GM12878 (cell line): ENCODE results near the gene LMAN2. TPM values are rescaled to one million over a fixed set of nuclear protein-coding genes. Genes with fewer than 3 reads are reported as not detected.
A peak's percentile ranks its signal among the peaks of the same experiment; 100 is the strongest.

Experiments used
- CHD4 ChIP-seq: fragments of 200-600 bp; sonication (generic); IDR thresholded peaks from 2 replicates; pipeline ENCODE4 v1.6.1; 2016; ENCODE audit warnings: mild to moderate bottlenecking
- HDAC2 ChIP-seq: fragments of 200-600 bp; sonication (generic); IDR thresholded peaks from 2 replicates; pipeline ENCODE4 v1.6.1; 2017
- IKZF1 ChIP-seq: fragments of 450-650 bp; conservative IDR thresholded peaks from 2 replicates; pipeline ENCODE4 v1.6.1; 2017; ENCODE audit warnings: antibody characterized with exemption, mild to moderate bottlenecking
- IKZF2 ChIP-seq, 2 experiments: fragments of 450-650 bp; IDR thresholded peaks; 2 replicates each; pipeline ENCODE4 v1.6.1; 2017; ENCODE audit warnings: mild to moderate bottlenecking in 2 of 2, moderate library complexity in 2 of 2
- NRF1 ChIP-seq: conservative IDR thresholded peaks from 2 replicates; pipeline ENCODE4 v1.6.1; 2011; ENCODE audit warnings: mild to moderate bottlenecking, low read depth, low read length, improper control_type of control experiment
- PAX8 ChIP-seq: fragments of 450-650 bp; IDR thresholded peaks from 2 replicates; pipeline ENCODE4 v1.6.1; 2017; ENCODE audit warnings: mild to moderate bottlenecking, moderate library complexity
- SIX5 ChIP-seq: IDR thresholded peaks from 2 replicates; pipeline ENCODE4 v1.6.1; 2011; ENCODE audit warnings: mild to moderate bottlenecking, low read depth, low read length, moderate library complexity; ENCODE audit not compliant: severe bottlenecking
- TBL1XR1 ChIP-seq: IDR thresholded peaks from 2 replicates; pipeline ENCODE4 v1.6.1; 2012; ENCODE audit warnings: low read depth, low read length, improper control_type of control experiment
- TCF3 ChIP-seq: IDR thresholded peaks from 2 replicates; pipeline ENCODE4 v1.6.1; 2012; ENCODE audit warnings: low read depth, mild to moderate bottlenecking, low read length, borderline replicate concordance; ENCODE audit not compliant: insufficient read depth
- ZBTB4 ChIP-seq: fragments of 450-650 bp; formaldehyde crosslinking; IDR thresholded peaks from 2 replicates; pipeline ENCODE4 v1.4.0; 2022; ENCODE audit warnings: mild to moderate bottlenecking, moderate library complexity
- ZNF217 ChIP-seq: fragments of 450-650 bp; IDR thresholded peaks from 2 replicates; pipeline ENCODE4 v1.6.1; 2017; ENCODE audit warnings: antibody characterized with exemption, mild to moderate bottlenecking
- polyA plus RNA-seq, 11 experiments: library from polyadenylated mRNA; depleted of rRNA in 4 of 11; unstranded in 6 of 11; stranded (reverse) in 5 of 11; fragments of >200 nt; fragmentation: Nextera tagmentation in 4 of 11; fragmentation: Illumina TruSeq in 1 of 11; extraction: Ambion mirVana in 4 of 11; extraction: Trizol in 1 of 11; gene quantifications; 1 replicate in 1 of 11; 2 replicates in 10 of 11; pipeline versions ENCODE4 v1.2.1 to v1.2.3, GENCODE V29; 2011 to 2016; ENCODE audit warnings: inconsistent platforms in 2 of 11, missing spikeins in 2 of 11, low read depth in 1 of 11
- total RNA-seq, 4 experiments: library from RNA; depleted of rRNA in 3 of 4; stranded (reverse); fragments of >200 nt in 3 of 4; fragmentation: Illumina TruSeq in 1 of 4; extraction: Trizol in 1 of 4; gene quantifications; 2 replicates each; pipeline versions ENCODE4 v1.2.1 to v1.2.3, GENCODE V29; 2013 to 2021
- TF ChIP-seq, protein P1 (sequence below): fragments of 450-650 bp; formaldehyde crosslinking; IDR thresholded peaks from 2 replicates; pipeline ENCODE4 v1.5.0; 2022; ENCODE audit warnings: mild to moderate bottlenecking, missing genetic modification characterization
- TF ChIP-seq, protein P2 (sequence below): fragments of 450-650 bp; IDR thresholded peaks from 2 replicates; pipeline ENCODE4 v1.6.1; 2018; ENCODE audit warnings: mild to moderate bottlenecking, low read depth, moderate library complexity; ENCODE audit not compliant: partially characterized antibody
- TF ChIP-seq, protein P3 (sequence below), 3 experiments: IDR thresholded peaks in 2 of 3; conservative IDR thresholded peaks in 1 of 3; 2 replicates each; pipeline ENCODE4 v1.5.1; 2011; ENCODE audit warnings: low read depth in 3 of 3, low read length in 3 of 3, mild to moderate bottlenecking in 3 of 3, control low read depth in 2 of 3, moderate library complexity in 2 of 3, inconsistent platforms in 1 of 3, mixed read lengths in 1 of 3; ENCODE audit not compliant: control insufficient read depth in 2 of 3, insufficient read depth in 1 of 3; ENCODE audit errors: extremely low read depth in 1 of 3
- TF ChIP-seq, protein P4 (sequence below): IDR thresholded peaks from 2 replicates; pipeline ENCODE4 v1.6.1; 2011; ENCODE audit warnings: low read depth, low read length, improper control_type of control experiment, borderline replicate concordance

LMAN2 gene
- total and polyA plus RNA-seq, 10 of the 15 experiments (the other 5 are each of a cell fraction or from before 2014, with no cell fraction given): 2.4 to 264 (median 147) TPM

DNA sequence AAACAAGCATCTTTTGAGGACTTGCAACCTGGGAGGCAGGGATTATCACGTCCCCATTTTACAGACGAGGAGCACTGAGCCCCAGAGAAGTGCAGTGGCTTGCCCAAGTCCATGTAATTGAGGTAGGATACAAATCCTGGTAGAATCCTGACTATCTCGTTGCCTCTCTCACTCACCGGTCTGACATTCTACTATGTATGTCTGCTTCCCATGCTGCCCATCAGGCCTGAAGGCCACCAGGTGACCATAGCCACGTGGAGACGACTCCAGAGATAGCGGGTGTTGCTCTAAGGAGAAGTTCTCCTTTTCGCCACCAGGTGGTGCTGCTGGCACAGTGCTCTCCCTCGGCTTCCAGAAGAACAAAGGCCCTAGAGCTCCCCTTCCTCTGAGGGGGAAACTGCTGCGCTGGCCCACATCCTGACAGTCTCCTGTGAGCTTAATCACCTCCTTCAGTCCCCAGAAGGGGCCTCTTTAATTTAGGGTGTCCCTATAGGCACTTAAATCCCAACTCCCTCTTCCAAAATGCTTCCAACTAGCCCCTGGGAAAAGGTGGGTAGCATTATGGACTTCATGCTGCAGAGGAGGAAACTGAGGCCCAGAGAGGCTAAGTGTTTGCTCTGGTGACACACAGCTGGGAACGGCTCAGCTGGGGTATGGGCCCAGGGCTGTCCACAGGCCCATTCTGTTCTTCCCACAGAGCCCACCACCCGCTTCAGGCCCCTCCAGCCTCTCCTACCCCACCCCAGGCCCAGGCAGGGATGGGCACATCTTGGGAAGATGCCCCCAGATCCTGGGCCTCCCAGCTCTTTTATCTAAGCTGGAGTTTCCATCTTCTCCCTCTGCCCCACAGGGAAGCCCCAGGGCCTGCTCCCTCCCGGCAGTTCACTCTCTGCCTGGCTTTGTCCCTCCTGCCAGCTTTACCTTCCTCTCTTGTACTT lies 39.2 kb upstream of the LMAN2 start (continued):
- TF ChIP-seq, protein P1, sequence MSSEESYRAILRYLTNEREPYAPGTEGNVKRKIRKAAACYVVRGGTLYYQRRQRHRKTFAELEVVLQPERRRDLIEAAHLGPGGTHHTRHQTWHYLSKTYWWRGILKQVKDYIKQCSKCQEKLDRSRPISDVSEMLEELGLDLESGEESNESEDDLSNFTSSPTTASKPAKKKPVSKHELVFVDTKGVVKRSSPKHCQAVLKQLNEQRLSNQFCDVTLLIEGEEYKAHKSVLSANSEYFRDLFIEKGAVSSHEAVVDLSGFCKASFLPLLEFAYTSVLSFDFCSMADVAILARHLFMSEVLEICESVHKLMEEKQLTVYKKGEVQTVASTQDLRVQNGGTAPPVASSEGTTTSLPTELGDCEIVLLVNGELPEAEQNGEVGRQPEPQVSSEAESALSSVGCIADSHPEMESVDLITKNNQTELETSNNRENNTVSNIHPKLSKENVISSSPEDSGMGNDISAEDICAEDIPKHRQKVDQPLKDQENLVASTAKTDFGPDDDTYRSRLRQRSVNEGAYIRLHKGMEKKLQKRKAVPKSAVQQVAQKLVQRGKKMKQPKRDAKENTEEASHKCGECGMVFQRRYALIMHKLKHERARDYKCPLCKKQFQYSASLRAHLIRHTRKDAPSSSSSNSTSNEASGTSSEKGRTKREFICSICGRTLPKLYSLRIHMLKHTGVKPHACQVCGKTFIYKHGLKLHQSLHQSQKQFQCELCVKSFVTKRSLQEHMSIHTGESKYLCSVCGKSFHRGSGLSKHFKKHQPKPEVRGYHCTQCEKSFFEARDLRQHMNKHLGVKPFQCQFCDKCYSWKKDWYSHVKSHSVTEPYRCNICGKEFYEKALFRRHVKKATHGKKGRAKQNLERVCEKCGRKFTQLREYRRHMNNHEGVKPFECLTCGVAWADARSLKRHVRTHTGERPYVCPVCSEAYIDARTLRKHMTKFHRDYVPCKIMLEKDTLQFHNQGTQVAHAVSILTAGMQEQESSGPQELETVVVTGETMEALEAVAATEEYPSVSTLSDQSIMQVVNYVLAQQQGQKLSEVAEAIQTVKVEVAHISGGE (CRISPR knock-in tag): no peak
- TF ChIP-seq, protein P2, sequence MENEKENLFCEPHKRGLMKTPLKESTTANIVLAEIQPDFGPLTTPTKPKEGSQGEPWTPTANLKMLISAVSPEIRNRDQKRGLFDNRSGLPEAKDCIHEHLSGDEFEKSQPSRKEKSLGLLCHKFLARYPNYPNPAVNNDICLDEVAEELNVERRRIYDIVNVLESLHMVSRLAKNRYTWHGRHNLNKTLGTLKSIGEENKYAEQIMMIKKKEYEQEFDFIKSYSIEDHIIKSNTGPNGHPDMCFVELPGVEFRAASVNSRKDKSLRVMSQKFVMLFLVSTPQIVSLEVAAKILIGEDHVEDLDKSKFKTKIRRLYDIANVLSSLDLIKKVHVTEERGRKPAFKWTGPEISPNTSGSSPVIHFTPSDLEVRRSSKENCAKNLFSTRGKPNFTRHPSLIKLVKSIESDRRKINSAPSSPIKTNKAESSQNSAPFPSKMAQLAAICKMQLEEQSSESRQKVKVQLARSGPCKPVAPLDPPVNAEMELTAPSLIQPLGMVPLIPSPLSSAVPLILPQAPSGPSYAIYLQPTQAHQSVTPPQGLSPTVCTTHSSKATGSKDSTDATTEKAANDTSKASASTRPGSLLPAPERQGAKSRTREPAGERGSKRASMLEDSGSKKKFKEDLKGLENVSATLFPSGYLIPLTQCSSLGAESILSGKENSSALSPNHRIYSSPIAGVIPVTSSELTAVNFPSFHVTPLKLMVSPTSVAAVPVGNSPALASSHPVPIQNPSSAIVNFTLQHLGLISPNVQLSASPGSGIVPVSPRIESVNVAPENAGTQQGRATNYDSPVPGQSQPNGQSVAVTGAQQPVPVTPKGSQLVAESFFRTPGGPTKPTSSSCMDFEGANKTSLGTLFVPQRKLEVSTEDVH: no peak
- no peak for TF ChIP-seq IKZF2 (IDR thresholded peaks at IDR 0.05)
- TF ChIP-seq, protein P3, sequence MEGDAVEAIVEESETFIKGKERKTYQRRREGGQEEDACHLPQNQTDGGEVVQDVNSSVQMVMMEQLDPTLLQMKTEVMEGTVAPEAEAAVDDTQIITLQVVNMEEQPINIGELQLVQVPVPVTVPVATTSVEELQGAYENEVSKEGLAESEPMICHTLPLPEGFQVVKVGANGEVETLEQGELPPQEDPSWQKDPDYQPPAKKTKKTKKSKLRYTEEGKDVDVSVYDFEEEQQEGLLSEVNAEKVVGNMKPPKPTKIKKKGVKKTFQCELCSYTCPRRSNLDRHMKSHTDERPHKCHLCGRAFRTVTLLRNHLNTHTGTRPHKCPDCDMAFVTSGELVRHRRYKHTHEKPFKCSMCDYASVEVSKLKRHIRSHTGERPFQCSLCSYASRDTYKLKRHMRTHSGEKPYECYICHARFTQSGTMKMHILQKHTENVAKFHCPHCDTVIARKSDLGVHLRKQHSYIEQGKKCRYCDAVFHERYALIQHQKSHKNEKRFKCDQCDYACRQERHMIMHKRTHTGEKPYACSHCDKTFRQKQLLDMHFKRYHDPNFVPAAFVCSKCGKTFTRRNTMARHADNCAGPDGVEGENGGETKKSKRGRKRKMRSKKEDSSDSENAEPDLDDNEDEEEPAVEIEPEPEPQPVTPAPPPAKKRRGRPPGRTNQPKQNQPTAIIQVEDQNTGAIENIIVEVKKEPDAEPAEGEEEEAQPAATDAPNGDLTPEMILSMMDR (IDR thresholded peaks at IDR 0.05 in 2 of 3, conservative IDR thresholded peaks at IDR 0.05 in 1 of 3; ENCODE audit: control insufficient read depth in 2 of 3, extremely low read depth in 1 of 3, insufficient read depth in 1 of 3, low read depth in 3 of 3, low read length in 3 of 3): peak; percentile 91 to 97 (median 94)
- no peak for TF ChIP-seq NRF1
- no peak for TF ChIP-seq CHD4
- TF ChIP-seq, protein P4, sequence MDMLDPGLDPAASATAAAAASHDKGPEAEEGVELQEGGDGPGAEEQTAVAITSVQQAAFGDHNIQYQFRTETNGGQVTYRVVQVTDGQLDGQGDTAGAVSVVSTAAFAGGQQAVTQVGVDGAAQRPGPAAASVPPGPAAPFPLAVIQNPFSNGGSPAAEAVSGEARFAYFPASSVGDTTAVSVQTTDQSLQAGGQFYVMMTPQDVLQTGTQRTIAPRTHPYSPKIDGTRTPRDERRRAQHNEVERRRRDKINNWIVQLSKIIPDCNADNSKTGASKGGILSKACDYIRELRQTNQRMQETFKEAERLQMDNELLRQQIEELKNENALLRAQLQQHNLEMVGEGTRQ: peak; percentile 68
- TF ChIP-seq ZNF217: no peak
- TF ChIP-seq IKZF1: peak; percentile 21; the same call in 1 of the 2 replicates
- TF ChIP-seq TBL1XR1: no peak
- no peak for TF ChIP-seq ZBTB4 (CRISPR knock-in tag)
- TF ChIP-seq HDAC2: no peak
- no peak for TF ChIP-seq TCF3
- TF ChIP-seq PAX8: no peak
- TF ChIP-seq SIX5: no peak
